Sciatic nerve (tissue), 2 donors: ENCODE results near the gene TUBA8. TPM values are rescaled to one million over a fixed set of nuclear protein-coding genes. Genes with fewer than 3 reads are reported as not detected.
A peak's percentile ranks its signal among the peaks of the same experiment; 100 is the strongest.
"Not testable (repeated sequence)": the region's sequence is repeated elsewhere in the genome, so short reads cannot be mapped to it uniquely, and the experiment has no call there.

ENCODE experiments used
- ATAC-seq: fragments of 200-7000 bp; cut with Tn5 transposase; one replicate; pipeline ENCODE4 v1.9.1; 2020; ENCODE audit warnings: mild to moderate bottlenecking, moderate library complexity
- DNase-seq: peaks from one replicate; pipeline ENCODE4 v3.0.0-alpha.2; 2020; ENCODE audit warnings: low spot score
- intact Hi-C: fragments of 100-400 bp; cut with DNase I; formaldehyde crosslinking; loops from one replicate; pipeline ENCODE4 v1.14.2; 2022
- total RNA-seq: library from RNA; stranded (reverse); fragmentation: NEBNext Ultra II Directional; extraction: Animal tissue kit (Norgen Biotek cat#: 25700); gene quantifications from one replicate; pipeline ENCODE4 v1.2.1, GENCODE V29; 2021
- donor health status: DM: no; HTN: no; CAD: no.
- donor health status: DM: no; HTN: no; CAD: no.

TUBA8 gene
- 3.7 TPM for total RNA-seq

GRCh38 chr22:18110194-18110953 lies at the start of gene TUBA8:
Gene TUBA8 (plus strand): TSS chr22:18110809. CDS start chr22:18110866, 57 bp downstream.
- DNase-seq (no peak), ATAC-seq (peak; percentile 72)
- intact Hi-C loops: no loop called here

- ATAC-seq (no peak), DNase-seq (no peak)
- intact Hi-C loops: no loop called here
Observed at GRCh38 chr22:18062421-18062820, 48.2 kb upstream of the TUBA8 start.

DNA sequence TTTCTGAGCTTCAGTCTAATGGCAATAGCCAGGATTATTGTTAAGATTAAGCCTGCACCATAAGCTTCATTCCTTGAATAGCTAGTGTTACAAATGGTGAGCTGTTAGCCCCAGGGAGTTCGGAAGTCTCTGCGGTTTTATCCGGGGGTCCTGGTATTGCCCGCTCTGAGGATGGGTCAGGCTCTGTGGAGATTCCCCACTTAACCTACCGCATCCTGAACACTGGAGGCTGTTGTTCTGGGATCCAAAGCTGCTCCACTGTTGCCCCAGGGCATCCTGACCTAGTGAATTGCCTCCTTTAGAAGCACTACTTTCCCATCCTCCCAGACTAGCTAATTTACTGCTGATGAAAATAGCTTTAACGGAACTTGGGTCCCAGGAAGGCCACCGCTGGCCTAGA lies 47.3 kb upstream of the TUBA8 start:
- no peak for ATAC-seq
- no peak for DNase-seq
- intact Hi-C loops: no loop called here

DNA sequence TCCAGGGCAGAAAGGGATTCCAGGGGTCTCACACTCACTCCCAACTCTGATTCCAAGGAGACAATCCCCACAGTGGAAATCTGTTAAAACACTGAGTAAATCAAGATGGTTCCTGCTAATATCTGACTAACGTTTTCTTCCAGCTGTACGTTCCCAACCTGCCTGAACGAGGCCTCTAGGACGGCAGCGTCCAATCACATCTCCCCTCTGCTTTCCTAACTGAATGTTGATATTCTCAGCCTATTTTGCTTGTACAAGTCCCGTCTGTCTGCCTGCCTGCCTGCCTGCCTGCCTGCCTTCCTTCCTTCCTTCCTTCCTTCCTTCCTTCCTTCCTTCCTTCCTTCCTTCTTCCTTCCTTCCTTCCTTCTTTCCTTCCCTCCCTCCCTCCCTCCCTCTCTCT lies 46.9 kb upstream of the TUBA8 start:
- DNase-seq, ATAC-seq, intact Hi-C loops: not testable (repeated sequence)

DNA sequence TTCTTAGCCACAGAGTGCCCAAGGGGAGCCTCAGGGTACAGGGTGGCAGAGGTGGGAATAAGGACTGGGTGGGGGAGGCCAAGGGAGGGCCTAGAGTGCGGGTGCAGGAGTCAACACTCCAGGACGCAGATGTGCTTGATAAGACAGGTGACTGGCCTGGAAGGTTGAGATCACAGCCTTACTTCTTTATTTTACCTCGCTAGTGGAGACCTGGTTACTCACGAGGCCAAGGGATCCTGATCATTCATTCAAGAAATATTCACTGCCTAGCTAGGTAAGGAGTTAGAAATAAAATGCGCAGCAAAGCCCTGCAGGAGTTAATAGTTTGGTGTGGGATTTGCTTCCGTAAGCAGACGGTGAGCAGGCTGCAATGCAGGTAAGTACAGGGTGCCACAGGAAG lies 46.0 kb upstream of the TUBA8 start:
- no peak for ATAC-seq
- intact Hi-C loops: no loop called here
- no peak for DNase-seq

GRCh38 chr22:18065256-18065655 lies 45.4 kb upstream of the TUBA8 start:
- intact Hi-C loops: no loop called here
- DNase-seq (no peak), ATAC-seq (no peak)

DNA sequence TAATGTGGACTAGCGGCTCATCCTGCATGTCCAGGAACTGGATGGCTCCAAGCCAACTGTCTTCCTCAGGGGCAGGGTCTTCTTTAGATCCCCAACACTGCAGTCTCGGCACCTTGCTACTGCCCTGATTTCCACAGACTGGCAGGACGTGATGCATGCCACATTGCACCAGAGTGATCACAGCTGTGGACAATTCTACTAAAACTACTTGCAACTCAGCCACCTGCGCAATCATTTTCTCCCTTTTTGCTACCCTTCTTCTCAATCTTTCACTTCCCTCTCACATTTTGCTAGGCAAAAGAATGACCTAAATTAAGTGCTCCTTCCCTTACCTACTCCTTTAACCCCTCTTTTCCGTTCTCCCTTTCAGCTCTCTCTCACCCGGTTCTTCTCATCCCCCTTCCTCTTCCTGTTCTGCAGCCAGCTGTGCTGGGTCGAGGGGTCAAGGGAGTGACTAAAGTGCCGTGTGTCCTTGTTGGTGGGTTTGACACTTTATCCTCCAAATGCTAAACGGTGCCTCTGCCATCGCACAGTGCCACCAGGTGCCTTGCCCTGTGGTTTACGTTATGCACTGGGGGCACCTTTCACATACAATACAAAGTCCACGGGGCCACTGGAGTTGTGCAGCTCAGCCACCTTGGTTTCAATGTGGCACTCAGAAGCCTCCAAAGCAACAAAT lies 44.3 kb upstream of the TUBA8 start:
- DNase-seq (no peak), ATAC-seq (no peak)
- intact Hi-C loops: no loop called here

GRCh38 chr22:18067121-18067520 lies 43.5 kb upstream of the TUBA8 start:
- ATAC-seq: no peak
- intact Hi-C loops: no loop called here
- DNase-seq: no peak

DNA sequence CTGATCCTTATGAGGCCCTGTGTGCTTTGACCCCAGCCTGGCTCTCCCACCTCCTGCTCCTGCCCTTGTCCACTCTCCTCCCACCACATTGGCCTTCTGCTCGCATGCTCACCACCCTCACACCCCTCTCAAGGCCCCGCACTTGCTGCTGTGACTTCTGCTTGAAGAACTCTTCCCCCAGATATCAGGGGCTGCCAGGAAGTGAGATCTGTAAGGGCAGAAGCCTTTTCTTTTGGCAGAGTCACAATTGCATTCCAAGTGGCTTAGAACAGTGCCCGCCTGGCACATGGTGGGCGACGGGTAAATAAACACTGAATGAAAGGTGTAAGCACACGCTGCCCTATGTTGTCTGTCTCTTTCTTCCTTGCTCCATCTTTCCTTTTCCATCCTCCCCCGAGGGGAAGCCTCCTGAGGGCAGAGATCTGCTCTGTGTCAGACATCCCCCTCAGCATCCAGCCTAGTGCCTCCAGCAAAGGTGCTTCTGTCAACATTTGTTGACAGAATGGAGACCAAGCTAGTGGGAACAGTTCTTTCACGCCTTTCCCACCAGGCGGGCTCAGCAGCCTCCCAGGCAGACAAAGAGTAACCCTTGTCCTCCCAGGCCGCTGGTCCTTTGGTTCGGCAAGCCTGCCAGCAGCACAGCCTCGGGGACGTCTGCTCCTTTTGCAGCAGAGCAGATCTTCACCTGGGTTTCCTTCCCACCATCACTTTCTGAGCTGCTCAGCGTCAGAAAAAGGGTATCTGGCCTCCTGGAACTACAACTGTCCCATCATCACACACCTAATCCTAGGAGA lies 42.9 kb upstream of the TUBA8 start:
- no peak for DNase-seq
- ATAC-seq: peak; percentile 44
- intact Hi-C loops: no loop called here

DNA sequence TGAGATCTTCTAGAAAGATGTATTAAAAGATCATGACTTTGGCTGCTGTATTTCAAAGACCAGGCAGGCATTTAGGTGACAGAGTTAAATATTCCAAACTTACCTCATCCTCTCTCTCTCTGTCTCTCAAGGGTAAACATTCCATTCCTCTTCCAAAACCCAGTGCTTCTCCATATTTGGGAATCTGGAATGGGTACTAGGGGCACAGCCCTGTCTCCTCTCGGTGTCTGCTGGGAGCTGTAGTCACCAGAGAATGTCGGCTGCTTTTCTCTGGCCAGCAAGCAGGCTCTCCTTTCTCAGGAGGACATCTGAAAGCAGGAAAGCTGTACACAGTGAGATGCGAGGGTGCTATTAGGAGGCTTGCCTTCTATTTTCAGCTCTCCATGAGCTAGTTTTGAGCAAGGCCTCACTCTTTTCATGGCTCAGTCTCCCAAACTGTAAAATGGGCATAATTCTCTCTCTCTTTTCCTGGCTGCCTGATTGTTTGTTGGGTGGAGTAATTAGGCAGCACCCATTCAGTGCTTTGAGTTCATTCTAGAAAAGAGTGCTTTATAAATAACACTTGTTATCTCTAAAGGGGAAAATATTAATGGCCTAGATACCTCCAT lies 42.1 kb upstream of the TUBA8 start:
- intact Hi-C loops: no loop called here

GRCh38 chr22:18069041-18069440 lies 41.6 kb upstream of the TUBA8 start:
- ATAC-seq: no peak
- intact Hi-C loops: no loop called here
- DNase-seq: no peak

More for the DNA sequence above, 42.1 kb upstream of the TUBA8 start:
- ATAC-seq (peak; percentile 88), DNase-seq (no peak)

DNA sequence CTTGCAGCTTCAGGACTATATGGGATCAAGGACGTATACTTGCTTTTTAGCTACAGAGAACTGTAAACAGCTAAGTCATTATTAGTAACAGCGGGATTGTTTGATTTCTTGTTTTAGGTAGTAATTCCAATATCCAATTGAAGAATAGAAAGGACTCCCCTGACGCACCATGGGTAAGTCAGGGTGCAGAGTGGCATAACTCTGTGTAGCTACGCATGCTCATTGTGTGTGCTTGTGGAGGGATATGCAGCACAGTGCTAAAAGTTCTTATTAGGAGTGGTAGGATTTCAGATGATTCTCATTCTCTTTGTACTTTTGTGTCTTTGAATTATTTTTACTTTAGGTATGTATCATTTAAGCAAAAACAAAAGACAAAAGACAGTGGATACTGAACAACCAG lies 40.6 kb upstream of the TUBA8 start:
- intact Hi-C loops: loop anchor here (5.0 kb wide), 1 partner anchor 238 kb away; no protein-coding TSS in a partner anchor
- ATAC-seq: no peak
- no peak for DNase-seq

DNA sequence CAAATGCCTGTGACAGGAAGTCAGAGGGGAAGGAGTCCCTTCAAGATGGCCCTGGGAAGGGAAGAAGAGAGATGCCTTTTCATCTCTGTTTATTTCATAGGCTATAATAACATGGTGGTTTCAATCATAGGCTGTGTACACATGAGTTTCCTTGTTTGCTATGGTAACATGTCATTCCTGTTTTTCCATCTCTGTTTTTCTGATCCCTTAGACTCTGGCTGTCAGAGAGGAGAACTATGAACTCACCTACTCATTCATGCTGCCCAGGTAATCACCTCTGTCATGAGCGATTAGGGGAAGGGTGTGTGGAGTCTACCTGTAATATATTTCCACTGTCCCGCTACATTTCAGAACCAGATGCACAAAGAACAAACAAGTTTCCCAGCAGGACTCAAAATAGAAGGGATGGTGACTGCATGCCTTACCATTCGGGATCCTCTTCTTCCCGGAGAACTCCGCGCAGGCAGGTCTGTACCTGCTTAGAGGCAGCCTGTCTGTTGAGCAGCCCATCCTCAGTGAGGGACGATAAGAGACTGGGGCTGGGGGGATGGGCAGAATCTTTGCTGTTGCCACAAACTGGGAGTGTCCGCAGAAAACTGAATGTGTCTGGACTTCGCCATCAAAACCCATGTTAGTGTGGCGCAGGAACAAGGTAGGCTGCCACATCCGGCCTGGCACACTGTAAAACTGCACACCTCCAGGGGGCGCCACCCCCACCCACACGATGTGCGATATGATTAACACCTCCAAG lies 39.9 kb upstream of the TUBA8 start:
- DNase-seq: no peak
- intact Hi-C loops: loop anchor here (5.0 kb wide), 1 partner anchor 238 kb away; no protein-coding TSS in a partner anchor

DNA sequence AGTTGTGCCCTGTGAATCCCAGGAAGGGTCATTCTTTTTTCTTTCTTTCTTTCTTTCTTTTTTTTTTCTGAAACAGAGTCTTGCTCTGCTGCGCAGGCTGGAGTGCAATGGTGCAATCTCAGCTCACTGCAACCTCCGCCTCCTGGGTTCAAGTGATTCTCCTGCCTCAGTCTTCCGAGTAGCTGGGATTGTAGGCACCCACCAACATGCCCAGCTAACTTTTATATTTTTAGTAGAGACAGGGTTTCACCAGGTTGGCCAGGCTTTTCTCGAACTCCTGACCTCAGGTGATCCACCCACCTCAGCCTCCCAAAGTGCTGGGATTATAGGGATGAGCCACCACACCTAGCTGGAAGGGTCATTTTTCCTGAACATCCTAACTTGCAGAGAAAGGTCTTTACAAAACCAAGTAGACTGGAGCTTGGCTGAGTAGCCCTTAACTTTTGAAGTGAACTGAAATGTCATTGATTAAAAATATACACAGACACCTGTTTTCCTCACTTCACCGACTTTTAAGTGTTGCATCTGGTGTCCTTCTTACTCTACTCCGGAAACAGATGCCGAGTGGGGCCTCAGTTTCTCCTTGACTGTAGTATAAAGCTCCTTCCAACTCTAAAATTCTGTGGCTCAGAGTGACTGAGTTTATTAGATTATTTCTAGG lies 39.2 kb upstream of the TUBA8 start:
- intact Hi-C loops: loop anchor here (5.0 kb wide), 1 partner anchor 239 kb away; no protein-coding TSS in a partner anchor
- not testable (repeated sequence) for ATAC-seq, DNase-seq

More for the DNA sequence above, 39.9 kb upstream of the TUBA8 start:
- no peak for ATAC-seq

DNA sequence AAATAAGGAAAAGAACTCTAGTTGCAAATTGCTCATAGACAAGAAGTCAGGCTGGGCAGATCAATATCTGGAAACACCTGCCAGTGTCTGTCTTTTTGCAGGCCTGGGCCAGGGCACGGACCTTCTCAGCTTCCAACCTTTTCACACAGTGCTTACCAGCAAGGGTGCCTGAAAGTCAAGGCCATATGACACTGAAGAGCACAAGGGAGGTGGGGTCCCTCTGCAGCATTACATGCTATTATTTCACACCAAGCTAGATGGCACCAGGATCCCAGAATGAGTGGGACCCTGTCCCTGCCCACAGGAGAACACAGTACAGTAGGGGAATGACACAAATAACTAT lies 38.7 kb upstream of the TUBA8 start:
- intact Hi-C loops: loop anchor here (5.0 kb wide), 1 partner anchor 240 kb away; no protein-coding TSS in a partner anchor
- DNase-seq: no peak
- ATAC-seq: no peak

DNA sequence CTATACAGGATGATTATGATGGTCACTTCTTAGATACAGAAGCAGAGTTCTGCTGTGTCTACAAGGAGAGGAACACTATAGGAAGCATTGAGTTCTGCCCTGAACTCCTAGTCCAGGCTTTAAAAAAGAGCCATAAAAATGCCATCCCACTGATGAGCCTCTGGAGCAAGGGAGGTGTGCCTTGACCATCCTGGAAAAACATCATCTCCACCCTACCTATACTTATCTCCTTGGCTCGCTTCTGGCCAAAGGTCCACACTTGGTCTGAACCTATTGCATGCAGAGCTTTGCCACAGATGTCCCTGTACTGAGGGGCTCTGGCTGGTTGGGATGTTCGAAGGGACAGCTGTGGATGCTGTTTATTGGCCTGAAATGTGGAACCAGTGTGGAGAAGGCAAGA lies 37.1 kb upstream of the TUBA8 start:
- ATAC-seq (no peak), DNase-seq (no peak)
- intact Hi-C loops: loop anchor here (5.0 kb wide), 1 partner anchor 241 kb away; no protein-coding TSS in a partner anchor

GRCh38 chr22:18073927-18074326 lies 36.7 kb upstream of the TUBA8 start:
- not testable (repeated sequence) for DNase-seq, ATAC-seq
- intact Hi-C loops: loop anchor here (5.0 kb wide), 1 partner anchor 242 kb away; no protein-coding TSS in a partner anchor
